Stimulated activated CD4-positive, alpha-beta T cell treated with anti-CD3 and anti-CD28 coated beads, Interleukin-1b, Interleukin-23, amount 100 ng/mL, for 48 hours (primary cell): Measurements from ENCODE around the gene CROCC.
"Not testable (repeated sequence)": the region's sequence is repeated elsewhere in the genome, so short reads cannot be mapped to it uniquely, and the experiment has no call there.

Experiments used
- DNase-seq: peaks from one replicate; pipeline ENCODE4 v3.0.0-alpha.2; 2020

Gene CROCC

GRCh38 chr1:16946185-16946584, 24.5 kb downstream of the CROCC start:
- not testable (repeated sequence) for DNase-seq

DNA sequence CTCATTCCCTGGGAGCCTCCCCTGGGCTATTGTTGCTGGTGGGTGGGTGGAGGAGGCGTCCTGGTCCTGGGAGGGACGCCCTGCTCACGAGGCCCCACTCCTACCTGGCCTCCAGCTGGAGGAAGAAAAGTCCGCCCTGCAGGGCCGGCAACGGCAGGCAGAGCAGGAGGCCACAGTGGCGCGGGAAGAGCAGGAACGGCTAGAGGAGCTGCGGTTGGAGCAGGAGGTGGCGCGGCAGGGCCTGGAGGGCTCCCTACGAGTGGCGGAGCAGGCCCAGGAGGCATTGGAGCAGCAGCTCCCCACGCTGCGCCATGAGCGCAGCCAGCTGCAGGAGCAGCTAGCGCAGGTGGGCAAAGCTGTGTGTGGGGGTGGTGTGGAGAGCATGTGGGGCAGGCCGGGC, 24.9 kb downstream of the CROCC start:
- DNase-seq: no peak

GRCh38 chr1:16948282-16948891, 26.7 kb downstream of the CROCC start:
- not testable (repeated sequence) for DNase-seq

DNA sequence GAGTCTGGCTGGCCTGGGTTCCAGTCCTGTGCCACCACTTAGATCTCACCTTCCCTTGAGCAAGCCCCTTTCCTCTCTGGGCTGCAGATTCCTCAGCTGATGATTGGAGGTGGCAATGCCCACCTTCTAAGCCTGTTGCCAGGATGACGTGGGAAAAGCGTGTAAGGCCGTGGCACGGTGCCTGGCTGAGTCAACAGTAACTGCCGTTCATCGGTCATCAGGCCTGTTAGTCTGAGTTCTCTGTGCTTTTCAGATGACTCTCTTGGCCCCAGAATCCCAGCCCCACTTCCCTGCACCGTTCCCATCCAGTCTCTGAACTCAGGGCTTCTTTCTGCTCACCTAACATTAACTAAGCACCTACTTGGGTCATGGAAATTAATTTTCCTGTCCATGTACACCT, 27.3 kb downstream of the CROCC start:
- not testable (repeated sequence) for DNase-seq

- DNase-seq: not testable (repeated sequence)
Observed at GRCh38 chr1:16952376-16952775, 30.6 kb downstream of the CROCC start.

DNA sequence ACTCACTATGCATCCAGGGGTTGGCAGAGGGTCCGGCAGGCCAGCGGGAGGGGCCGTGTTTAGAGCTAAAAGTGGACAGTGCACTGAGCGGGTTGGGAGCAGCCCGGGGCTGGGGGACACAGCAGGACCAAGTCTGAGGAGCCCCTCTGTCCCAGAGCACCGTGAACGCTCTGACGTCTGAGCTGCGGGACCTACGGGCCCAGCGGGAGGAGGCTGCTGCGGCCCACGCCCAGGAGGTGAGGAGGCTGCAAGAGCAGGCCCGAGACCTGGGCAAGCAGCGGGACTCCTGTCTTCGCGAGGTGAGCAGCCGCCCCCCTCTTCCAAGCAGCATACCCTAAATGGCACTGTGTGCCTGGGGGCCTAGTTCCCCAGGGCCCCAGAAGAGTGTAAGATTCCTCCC, 32.8 kb downstream of the CROCC start:
- no peak for DNase-seq

DNA sequence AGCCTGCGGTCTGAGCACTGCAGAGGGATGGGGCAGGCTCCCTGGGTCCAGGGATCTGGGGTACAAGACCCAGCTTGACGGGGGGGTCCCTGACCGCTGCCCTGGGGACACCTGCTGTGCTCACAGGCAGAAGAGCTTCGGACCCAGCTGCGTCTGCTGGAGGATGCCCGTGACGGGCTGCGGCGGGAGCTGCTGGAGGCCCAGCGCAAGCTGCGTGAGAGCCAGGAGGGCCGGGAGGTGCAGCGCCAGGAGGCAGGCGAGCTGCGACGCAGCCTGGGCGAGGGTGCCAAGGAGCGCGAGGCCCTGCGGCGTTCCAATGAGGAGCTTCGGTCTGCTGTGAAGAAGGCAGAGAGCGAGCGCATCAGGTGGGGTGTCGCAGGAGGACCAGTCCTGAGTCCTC, 33.5 kb downstream of the CROCC start:
- no peak for DNase-seq

DNA sequence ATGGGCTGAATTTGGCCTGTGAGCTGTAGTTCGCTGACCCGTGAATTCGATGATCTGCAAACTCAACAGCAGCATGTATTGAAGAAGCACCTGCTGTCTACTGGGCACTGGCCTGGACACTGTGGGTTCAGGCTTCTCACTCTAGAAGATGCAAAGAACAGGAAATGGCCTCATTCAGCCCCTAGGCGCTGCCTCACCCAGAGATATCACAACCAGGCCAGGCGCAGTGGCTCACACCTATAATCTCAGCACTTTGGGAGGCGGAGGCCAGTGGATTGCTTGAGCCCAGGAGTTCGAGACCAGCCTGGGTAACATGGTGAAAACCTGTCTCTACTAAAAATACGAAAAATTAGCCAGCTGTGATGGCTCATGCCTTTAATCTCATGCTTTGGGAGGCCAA, 35.0 kb downstream of the CROCC start:
- DNase-seq: no peak

DNA sequence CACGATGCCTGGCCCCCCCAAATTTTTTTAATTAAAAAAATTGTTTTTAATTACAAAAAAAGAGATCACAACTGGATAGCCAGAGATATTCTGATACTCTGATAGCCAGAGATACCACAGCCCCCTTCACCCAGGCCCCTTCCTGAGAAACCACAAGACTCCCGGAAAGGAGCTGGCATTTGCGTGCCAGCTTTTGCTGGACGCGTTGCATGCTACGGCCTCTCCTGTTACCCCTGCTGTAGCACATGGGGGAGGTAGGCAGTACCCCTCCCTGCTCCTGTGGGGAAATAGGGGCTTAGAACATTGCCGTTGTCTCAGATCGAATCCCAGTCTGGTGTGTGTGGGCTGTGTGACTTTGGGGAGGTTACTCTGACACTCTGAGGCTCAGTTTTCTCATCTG, 36.0 kb downstream of the CROCC start:
- no peak for DNase-seq

DNA sequence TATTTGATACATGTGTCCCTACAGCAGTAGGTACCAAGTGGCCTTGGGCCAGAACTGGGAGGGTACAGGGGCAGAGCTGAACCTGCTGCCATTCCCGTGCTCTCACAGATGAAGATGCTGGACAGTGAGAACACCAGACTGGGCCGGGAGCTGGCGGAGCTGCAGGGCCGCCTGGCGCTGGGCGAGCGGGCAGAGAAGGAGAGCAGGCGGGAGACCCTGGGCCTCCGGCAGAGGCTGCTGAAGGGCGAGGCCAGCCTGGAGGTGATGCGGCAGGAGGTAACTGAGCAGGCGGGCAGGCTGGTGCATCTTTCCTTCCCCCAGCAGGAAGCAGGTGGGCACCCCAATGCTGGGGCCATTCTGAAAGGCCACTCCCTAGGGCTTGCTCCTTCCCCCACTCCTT, 36.7 kb downstream of the CROCC start:
- DNase-seq: no peak

DNA sequence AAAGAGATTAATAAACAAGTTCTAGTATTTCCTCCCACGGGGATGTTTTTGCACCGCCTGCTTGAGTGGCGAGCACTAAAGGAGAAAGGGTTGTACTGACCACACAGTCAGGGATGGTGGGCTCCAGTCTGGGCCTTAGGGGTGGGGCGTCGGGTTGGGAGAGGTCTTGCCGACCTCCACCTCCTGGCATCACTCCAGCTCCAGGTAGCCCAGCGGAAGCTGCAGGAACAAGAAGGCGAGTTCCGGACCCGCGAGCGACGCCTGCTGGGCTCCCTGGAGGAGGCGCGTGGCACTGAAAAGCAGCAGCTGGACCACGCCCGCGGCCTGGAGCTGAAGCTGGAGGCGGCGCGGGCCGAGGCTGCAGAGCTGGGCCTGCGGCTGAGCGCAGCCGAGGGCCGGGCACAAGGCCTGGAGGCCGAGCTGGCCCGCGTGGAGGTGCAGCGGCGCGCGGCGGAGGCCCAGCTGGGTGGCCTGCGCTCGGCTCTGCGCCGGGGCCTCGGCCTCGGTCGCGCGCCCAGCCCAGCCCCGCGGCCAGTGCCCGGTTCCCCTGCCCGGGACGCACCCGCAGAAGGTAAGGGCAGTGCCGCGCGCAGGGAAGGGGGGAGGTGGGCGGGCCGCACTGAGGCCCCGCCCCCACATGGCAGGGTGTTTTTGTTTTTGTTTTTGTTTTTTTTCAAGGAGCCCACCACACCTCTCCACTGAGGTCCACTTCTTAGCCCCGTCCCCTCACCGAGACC, 39.0 kb downstream of the CROCC start:
- DNase-seq: peak; percentile 84

DNA sequence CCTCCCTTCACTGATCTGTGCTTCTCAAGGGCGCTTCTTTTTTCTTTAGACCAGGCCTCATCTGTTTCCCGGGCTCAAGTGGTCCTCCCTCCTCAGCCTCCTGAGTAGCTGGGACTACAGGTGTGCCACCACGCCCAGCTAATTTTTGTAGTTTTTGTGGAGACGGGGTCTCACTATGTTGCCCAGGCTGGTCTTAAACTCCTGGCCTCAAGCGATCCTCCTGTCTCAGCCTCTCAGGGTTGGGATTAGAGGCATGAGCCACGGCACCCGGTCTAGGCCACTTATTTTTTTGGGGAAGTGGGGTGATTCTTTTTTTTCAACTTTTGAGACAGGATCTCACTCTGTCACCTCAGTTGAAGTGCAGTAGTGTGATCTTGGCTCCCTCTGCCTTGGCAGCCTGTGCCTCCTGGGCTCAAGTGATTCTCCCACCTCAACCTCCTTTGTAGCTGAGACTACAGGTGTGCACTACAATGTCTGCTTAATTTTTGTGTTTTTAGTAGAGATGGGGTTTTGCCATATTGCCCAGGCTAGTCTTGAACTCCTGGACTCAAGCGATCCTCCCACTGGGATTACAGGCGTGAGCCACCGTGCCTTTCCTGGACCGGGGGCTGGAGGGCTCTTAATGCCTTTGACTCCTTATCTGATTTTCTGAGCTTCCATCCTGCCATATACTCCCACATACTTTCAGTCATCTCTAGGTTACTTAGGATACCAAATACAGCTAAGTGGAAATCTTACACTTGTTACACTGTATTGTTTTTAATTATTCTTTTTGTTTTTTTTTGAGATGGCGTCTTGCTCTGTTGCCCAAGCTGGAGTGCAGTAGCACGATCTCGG, 39.8 kb downstream of the CROCC start:
- DNase-seq: no peak

GRCh38 chr1:16964169-16964568, 42.4 kb downstream of the CROCC start:
- DNase-seq: not testable (repeated sequence)

GRCh38 chr1:16965486-16966067, 43.8 kb downstream of the CROCC start:
- no peak for DNase-seq

GRCh38 chr1:16966282-16966681, 44.6 kb downstream of the CROCC start:
- no peak for DNase-seq

GRCh38 chr1:16967095-16967575, 45.4 kb downstream of the CROCC start:
- no peak for DNase-seq

GRCh38 chr1:16967962-16968361, 46.2 kb downstream of the CROCC start:
- DNase-seq: no peak

DNA sequence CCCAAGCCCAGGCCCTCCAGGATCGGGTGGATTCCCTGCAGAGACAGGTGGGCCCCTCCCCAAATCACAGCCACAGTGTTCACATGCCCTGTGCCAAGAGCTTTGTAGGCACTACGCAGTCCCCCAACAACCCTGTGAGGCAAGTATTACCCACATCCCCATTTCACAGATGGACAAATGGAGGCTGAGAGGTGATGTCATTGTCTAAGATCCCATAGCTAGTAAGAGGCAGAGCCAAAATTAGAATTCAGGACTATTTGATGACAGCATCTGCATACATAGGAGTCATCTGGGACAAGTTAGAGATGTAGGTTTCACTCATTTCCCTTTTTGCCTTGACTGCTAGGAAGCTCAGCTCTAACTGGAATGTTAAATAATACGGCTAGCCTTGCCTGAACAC, 46.6 kb downstream of the CROCC start:
- DNase-seq: no peak

- no peak for DNase-seq
Observed at GRCh38 chr1:16969057-16969611, 47.4 kb downstream of the CROCC start.

GRCh38 chr1:16969651-16970050, 47.9 kb downstream of the CROCC start:
- no peak for DNase-seq

DNA sequence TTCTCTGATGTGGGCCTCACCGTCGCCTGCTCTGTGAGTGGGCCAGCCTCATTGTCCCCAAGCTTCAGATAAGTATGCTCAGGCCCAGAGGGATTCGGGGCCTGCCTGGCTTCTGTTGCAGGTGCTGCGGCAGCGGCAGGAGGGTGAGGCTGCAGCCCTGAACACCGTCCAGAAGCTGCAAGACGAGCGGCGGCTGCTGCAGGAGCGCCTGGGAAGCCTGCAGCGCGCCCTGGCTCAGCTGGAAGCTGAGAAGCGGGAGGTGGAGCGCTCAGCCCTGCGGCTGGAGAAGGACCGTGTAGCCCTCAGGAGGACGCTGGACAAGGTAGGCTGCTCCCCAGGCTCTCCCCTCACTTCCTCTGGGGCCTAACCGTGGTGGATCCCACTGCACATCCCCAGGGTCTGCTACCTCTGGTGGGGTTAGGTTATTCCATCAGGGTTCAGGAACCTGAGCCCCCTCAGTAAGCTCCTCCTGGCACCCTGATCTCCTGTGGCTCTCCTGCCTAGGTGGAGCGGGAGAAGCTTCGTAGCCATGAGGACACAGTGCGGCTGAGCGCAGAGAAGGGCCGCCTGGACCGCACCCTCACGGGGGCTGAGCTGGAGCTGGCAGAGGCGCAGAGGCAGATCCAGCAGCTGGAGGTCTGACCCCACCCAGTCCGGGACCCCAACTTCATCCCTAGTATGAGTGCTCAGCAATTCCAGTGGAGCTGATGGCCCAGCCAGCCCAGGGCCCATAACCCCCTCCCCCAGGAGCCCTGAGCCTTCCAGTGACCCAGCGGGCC, 48.6 kb downstream of the CROCC start:
- DNase-seq: no peak
